GM18526 (cell line): ENCODE results near the gene HTRA1.

Experiments used
- POLR2A ChIP-seq: IDR thresholded peaks from 3 replicates; pipeline ENCODE4 v1.6.1; 2011; ENCODE audit not compliant: insufficient read length; ENCODE audit errors: extremely low read depth

Gene HTRA1

DNA sequence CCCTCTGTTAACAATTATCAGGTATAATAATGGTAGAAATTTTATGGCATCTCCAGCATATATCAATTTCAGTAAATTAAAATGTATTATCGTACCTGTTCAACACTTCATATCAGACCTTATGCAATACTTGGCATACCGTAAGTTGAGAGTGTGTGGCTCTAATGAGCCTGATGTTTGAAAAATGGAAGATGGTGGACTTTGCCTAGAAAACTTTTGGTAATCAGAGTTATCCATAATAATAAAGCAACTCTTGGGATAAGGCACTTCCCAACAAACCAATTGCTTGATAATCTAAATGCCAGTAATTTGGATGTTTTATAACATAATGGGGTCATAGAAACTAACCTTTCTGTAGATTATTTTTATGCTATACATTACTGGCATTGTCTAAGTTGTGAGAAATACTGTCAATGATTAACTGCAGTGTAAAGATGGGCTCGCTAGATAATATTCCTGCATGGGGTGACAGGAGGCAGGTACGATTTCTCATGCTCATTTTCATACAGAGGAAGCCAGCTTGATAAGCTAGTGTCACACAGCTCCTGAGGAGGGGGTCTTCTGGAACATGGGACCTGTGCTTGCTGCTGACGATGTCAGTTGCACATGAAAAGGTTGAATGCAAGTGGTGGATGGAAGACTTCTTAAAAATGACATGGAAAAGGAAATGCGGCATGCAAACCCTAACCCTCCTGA is 71.4 kb downstream of the HTRA1 start:
- no peak for TF ChIP-seq POLR2A

DNA sequence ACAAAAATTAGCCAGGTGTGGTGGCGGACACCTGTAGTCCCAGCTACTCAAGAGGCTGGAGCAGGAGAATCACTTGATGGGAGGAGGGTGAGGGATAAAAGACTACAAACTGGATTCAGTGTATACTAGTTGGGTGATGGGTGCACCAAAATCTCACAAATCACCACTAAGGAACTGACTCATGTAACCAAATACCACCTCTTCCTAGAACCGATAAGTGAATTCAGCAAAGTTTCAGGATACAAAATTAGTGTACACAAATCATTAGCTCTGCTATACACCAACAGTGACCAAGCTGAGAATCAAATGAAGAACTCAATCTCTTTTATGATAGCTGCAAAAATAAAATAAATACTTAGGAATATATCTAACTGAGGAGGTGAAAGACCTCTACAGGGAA is 76.2 kb downstream of the HTRA1 start:
- TF ChIP-seq POLR2A, result no peak

GRCh38 chr10:122541541-122542002 is 80.2 kb downstream of the HTRA1 start:
- TF ChIP-seq POLR2A, result no peak

DNA sequence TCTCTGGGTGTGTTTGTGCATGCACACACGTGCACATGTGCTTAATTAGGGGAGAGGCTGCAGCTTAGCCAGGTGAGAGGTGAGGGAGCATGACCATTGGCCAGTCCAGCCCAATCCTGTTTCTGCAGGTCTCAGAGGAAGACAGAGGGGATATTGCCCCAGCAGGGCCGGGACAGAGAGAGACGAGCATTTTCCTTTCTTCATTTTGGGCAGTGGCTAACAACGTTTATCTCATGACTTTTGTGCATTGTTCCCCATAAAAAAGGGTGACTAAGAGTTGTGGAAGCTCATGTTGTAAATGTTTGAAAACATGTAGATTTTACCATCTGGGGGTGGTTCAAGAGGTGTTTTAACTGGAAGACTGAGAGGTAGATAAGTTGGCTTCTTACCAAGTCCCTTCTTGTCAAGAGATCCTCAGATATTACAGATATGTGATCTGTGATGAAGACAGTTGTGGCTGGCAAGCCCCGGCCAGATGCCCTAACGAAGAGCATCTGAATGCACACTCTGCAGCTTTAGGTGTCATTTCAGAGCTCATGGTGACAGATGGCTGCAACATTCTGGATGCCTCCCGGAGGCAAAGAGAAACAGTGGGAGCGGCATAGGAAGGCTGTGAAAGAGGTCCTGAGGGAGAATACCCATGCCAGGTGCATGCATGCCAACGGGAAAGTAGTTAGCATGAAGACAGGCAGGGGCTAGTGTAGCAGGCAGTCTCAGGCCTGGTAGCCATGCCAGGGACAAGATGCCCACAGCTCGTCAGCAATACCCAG is 82.5 kb downstream of the HTRA1 start:
- TF ChIP-seq POLR2A, result no peak

DNA sequence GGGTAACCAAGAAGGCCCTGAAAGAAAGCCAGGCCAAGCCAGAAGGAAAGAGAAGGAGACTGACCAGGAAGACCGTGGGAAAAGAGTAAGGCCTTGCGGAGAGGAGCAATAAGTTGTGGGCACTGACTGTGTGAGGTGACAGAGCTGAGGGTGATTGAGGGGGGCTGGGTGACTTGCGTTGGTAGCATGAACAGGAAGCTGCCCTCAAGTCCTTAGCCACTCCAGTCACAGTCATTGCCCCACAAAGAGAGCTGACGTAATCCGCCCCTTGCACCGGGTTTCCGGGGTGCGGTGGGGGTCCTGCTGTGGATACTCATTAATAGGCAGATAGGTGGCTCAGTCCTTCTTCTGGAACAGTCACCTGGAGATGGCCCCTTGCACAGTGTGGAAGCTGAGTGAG is 83.1 kb downstream of the HTRA1 start:
- TF ChIP-seq POLR2A, result no peak

GRCh38 chr10:122546242-122546641 is 84.9 kb downstream of the HTRA1 start:
- no peak for TF ChIP-seq POLR2A

- no peak for TF ChIP-seq POLR2A
Measured at GRCh38 chr10:122548407-122549085, 87.2 kb downstream of the HTRA1 start.

GRCh38 chr10:122549636-122550035 is 88.3 kb downstream of the HTRA1 start:
- TF ChIP-seq POLR2A, result no peak

- no peak for TF ChIP-seq POLR2A
Measured at GRCh38 chr10:122550427-122550826, 89.1 kb downstream of the HTRA1 start.

DNA sequence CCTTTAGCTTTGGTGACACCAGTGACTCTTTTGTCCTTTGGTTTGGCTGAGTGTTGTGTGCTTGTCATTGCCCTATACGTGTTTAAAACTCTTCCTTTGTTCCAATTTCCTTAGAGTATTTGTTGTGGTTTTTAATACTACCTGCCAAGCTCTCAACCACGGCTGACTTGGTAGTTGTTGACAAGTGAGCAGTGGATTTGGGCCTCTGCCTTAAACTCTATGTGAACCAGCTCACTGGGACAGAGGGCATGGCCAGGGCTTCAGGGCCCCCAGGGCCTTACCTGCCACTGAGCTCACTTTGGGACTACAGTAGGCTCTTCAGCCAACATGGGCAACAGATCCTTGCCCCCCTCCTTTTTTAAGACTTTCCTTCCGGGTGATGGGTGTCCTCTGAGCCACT is 89.6 kb downstream of the HTRA1 start:
- TF ChIP-seq POLR2A, result no peak

DNA sequence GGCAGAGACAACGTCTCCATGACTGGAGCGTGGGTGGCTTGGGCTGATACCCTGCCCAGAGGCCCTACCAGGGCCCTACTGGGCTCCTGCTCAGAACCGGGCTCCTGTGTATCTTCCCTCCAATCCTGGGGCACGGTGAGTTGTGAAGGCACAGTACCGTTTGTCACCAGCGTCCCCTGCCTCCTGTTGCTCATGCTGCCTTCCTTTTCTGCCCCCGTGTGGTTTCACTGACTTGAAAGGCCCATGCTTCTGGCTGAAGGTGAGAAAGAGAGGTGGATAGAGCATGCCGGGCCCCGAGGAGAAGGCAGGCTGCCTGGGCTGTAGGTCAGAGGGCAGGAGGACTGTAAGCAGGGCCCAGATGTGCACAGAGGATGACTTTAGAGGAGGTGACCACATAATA is 90.1 kb downstream of the HTRA1 start:
- no peak for TF ChIP-seq POLR2A

- TF ChIP-seq POLR2A, result no peak
Measured at GRCh38 chr10:122553341-122553740, 92.0 kb downstream of the HTRA1 start.

- no peak for TF ChIP-seq POLR2A
Measured at GRCh38 chr10:122554131-122555036, 93.0 kb downstream of the HTRA1 start.

- no peak for TF ChIP-seq POLR2A
Measured at GRCh38 chr10:122555442-122555841, 94.1 kb downstream of the HTRA1 start.

DNA sequence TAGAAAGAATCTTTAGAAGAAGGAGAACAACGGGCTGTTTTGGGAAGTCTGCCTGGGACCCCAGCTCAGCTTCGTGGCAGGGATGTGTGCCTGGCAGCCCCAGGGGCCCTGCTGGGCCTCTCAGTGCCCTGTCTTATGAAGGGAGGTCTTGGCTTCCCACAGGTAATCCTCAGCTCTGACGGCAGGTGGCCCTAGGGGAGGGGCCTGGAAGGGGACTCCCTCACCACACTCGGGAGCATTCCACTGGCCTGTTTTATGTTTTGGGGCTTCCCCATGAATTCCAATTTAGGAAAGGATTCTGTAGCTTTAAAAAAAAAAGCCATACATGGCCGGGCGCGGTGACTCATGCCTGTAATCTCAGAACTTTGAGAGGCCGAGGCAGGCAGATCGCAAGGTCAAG is 96.2 kb downstream of the HTRA1 start:
- TF ChIP-seq POLR2A, result no peak

DNA sequence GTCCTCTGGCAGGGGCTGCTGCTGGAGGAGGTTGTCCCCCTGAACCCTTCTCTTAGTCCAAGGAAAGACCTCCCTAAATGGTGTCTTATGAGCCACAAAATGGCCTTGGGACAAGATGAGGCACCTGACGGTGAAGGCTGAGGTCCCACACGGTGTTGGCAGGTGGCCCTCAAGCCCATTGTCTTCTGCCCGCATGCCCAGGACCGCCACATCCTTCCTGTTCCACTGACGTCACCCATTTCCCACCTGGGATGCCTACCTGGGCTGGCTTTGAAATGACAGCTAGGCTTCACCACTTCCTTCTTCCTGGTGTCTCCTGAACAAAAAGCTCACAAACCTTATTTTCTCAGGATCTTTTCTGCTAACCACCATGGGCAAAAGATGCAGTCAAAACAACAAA is 97.1 kb downstream of the HTRA1 start:
- TF ChIP-seq POLR2A, result no peak

DNA sequence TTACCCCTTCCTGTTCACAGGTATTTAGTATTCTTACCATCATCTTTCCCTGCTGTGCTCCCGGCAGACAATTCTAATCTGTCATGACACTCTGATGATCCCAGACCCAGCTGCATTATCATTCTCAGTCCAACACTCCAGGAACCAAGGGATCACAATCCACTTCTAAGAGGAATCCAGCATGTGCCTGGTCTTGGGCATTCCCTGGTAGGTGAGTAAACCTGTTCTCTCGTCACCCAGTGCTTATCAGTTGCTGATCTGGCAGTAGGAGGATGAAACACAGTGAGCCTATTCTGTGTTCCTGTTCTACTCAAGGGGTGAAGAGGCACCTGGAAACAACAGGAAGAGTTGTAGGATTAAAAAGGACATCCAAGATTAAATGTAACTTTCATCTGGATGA is 97.9 kb downstream of the HTRA1 start:
- TF ChIP-seq POLR2A, result no peak
